GM03348 (cell line): ENCODE data around the gene ZYX.

Experiments used
- DNase-seq: peaks from one replicate; pipeline ENCODE4 v3.0.0; 2012; ENCODE audit warnings: low spot score

ZYX gene

GRCh38 chr7:143380646-143381426 lies at the start of gene ZYX:
ZYX (plus strand) TSS chr7:143381345; CDS start chr7:143381572, 227 bp downstream.
- peak; percentile 97 for DNase-seq

GRCh38 chr7:143334244-143334643 lies 46.9 kb upstream of the ZYX start:
- DNase-seq, result no peak

GRCh38 chr7:143337216-143337615 lies 43.9 kb upstream of the ZYX start:
- no peak for DNase-seq

GRCh38 chr7:143341842-143342241 lies 39.3 kb upstream of the ZYX start:
- DNase-seq, result no peak

- DNase-seq, result no peak
Observed at GRCh38 chr7:143343596-143343995, 37.5 kb upstream of the ZYX start.

GRCh38 chr7:143345428-143345900 lies 35.7 kb upstream of the ZYX start:
- peak; percentile 27 for DNase-seq

GRCh38 chr7:143346018-143346417 lies 35.1 kb upstream of the ZYX start:
- DNase-seq, result no peak

- no peak for DNase-seq
Observed at GRCh38 chr7:143347950-143348349, 33.2 kb upstream of the ZYX start.

- DNase-seq, result peak; percentile 29
Observed at GRCh38 chr7:143351060-143351459, 30.1 kb upstream of the ZYX start.

- DNase-seq, result no peak
Observed at GRCh38 chr7:143351574-143351973, 29.6 kb upstream of the ZYX start.

GRCh38 chr7:143352531-143353002 lies 28.6 kb upstream of the ZYX start:
- no peak for DNase-seq

GRCh38 chr7:143354376-143354775 lies 26.8 kb upstream of the ZYX start:
- DNase-seq, result no peak

GRCh38 chr7:143354965-143355364 lies 26.2 kb upstream of the ZYX start:
- no peak for DNase-seq

GRCh38 chr7:143355450-143356385 lies 25.4 kb upstream of the ZYX start:
- no peak for DNase-seq

GRCh38 chr7:143356414-143357050 lies 24.6 kb upstream of the ZYX start:
- no peak for DNase-seq

- DNase-seq, result no peak
Observed at GRCh38 chr7:143358626-143359025, 22.5 kb upstream of the ZYX start.

GRCh38 chr7:143359771-143360353 lies 21.3 kb upstream of the ZYX start:
- no peak for DNase-seq

GRCh38 chr7:143360788-143361551 lies 20.2 kb upstream of the ZYX start:
- no peak for DNase-seq

- peak; percentile 40 for DNase-seq
Observed at GRCh38 chr7:143361552-143362130, 19.5 kb upstream of the ZYX start.

- DNase-seq, result peak; percentile 76
Observed at GRCh38 chr7:143362131-143363015, 18.8 kb upstream of the ZYX start, which contains the start of gene FAM131B. FAM131B (minus strand) TSS chr7:143362713; CDS start chr7:143362603, 110 bp downstream.
